ENCODE results near the gene MIEF2. TPM values are rescaled to one million over a fixed set of nuclear protein-coding genes. Genes with fewer than 3 reads are reported as not detected.

The MIEF2 gene
- total and polyA plus RNA-seq, 10 of the 15 experiments (the other 5 are each of a cell fraction or from before 2014, with no cell fraction given): 0.16 to 9.2 (median 4.1) TPM

DNA sequence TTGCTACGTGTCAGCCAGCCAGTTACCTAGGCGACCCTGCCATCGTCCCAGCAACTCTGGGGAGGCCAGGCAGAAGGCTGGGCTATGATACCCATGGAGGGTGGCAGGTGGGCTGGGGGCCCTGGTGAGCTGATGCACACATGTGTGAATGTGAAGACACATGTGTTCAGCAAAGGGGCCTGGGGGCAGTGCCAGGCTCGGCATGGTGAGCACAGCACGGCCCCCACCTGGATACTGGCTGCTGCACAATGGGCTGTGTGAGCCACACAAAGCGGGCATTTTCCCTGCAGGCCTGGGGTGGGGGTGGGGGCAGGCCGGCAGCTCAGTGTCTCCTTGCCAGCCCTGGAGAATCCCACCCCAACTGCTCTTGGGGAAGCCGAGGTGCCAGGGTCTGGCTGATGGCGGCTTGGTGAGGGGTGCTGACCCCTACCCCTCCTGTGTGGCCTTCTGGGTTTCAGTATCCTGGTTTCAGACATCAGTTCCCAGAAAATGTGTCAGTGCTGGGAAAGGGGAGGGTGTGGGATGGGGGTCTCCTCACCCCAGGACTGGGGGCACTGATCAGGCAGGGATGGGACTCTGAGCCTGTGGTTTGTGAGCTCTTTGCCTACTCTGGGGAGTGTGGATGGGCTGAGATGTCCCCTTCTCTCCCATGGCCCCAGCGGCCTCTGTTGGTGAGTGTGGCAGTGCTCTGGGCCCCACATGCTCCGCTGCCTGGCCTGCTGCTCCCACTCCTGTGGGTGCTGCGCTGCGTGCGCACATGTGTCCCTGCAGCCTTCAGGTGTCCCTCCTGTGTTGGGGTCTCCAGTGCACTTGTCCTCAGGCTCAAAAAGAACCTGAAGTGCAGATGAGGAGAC lies 29.9 kb upstream of the MIEF2 start:
- no peaks in the 10 kb centered on the region for H3K9me3 ChIP-seq (replicated peaks; ENCODE audit: control insufficient read depth, insufficient read depth, low read length)
- CTCF ChIA-PET: no interaction called here
- no peaks in the 10 kb centered on the region for H3K4me1 ChIP-seq (ENCODE audit: control insufficient read depth, insufficient read depth, low read length)
- no peak overlapping the region for H3K27ac ChIP-seq (ENCODE audit: control insufficient read depth, insufficient read depth)
- H4K20me1 ChIP-seq (ENCODE audit: control insufficient read depth, insufficient read depth): no peaks in the 10 kb centered on the region
- H3K27me3 ChIP-seq (replicated peaks in 1 of 2; ENCODE audit: control insufficient read depth in 2 of 2, insufficient read depth in 2 of 2, low read length in 1 of 2): no peaks in the 10 kb centered on the region
- H2AFZ ChIP-seq (ENCODE audit: control insufficient read depth, low read depth, low read length): no peak overlapping the region
- intact Hi-C loops (cut with micrococcal nuclease; ENCODE audit: unreplicated experiment) (no loop called here), in situ Hi-C loops (cut with MboI) (no loop called here)
- SMC1A ChIA-PET (ENCODE audit: uncharacterized antibody, unreplicated experiment): no interaction called here
- no peak overlapping the region for H3K4me3 ChIP-seq
- no peaks in the 10 kb centered on the region for H3K79me2 ChIP-seq (ENCODE audit: control insufficient read depth, insufficient read depth, low read length)
- no peak overlapping the region for H3K4me2 ChIP-seq (ENCODE audit: control insufficient read depth, insufficient read depth)
- no peak for ATAC-seq
- RAD21 ChIA-PET (ENCODE audit: unreplicated experiment): no interaction called here
- no peak overlapping the region for H3K9ac ChIP-seq (ENCODE audit: control insufficient read depth, insufficient read depth, low read length)
- no peak for DNase-seq (ENCODE audit: low read depth, low spot score)
- no TSS peak for BruUV-seq (replicated peaks)
- TF ChIP-seq CBFB (IDR thresholded peaks at IDR 0.05; ENCODE audit: low read depth) (no peak), NFYA (IDR thresholded peaks at IDR 0.05; ENCODE audit: borderline replicate concordance, low read depth, low read length) (no peak), NBN (IDR thresholded peaks at IDR 0.05) (no peak), IKZF2 (IDR thresholded peaks at IDR 0.05) (no peak), ZNF217 (IDR thresholded peaks at IDR 0.05) (no peak), CREM (IDR thresholded peaks at IDR 0.05; ENCODE audit: low read depth) (no peak), SUPT20H (IDR thresholded peaks at IDR 0.05; ENCODE audit: borderline replicate concordance, control insufficient read depth, low read depth, low read length) (no peak), ZNF207 (IDR thresholded peaks at IDR 0.05; ENCODE audit: borderline replicate concordance) (no peak), ATF7 (IDR thresholded peaks at IDR 0.05; ENCODE audit: low read depth) (no peak), SIN3A (IDR thresholded peaks at IDR 0.05; ENCODE audit: low read depth, low read length) (no peak), RELA (IDR thresholded peaks at IDR 0.05; ENCODE audit: borderline replicate concordance, partially characterized antibody) (no peak), RAD51 (IDR thresholded peaks at IDR 0.05) (no peak), SMAD1 (IDR thresholded peaks at IDR 0.05; ENCODE audit: low read depth, partially characterized antibody) (no peak)
- TF ChIP-seq, protein P1, sequence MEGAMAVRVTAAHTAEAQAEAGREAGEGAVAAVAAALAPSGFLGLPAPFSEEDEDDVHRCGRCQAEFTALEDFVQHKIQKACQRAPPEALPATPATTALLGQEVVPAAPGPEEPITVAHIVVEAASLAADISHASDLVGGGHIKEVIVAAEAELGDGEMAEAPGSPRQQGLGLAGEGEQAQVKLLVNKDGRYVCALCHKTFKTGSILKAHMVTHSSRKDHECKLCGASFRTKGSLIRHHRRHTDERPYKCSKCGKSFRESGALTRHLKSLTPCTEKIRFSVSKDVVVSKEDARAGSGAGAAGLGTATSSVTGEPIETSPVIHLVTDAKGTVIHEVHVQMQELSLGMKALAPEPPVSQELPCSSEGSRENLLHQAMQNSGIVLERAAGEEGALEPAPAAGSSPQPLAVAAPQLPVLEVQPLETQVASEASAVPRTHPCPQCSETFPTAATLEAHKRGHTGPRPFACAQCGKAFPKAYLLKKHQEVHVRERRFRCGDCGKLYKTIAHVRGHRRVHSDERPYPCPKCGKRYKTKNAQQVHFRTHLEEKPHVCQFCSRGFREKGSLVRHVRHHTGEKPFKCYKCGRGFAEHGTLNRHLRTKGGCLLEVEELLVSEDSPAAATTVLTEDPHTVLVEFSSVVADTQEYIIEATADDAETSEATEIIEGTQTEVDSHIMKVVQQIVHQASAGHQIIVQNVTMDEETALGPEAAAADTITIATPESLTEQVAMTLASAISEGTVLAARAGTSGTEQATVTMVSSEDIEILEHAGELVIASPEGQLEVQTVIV (IDR thresholded peaks at IDR 0.05; ENCODE audit: borderline replicate concordance, partially characterized antibody): no peak
- FAIRE-seq: no peak
- POLR2A ChIA-PET: no interaction called here
- no peaks in the 10 kb centered on the region for H3K36me3 ChIP-seq (ENCODE audit: control insufficient read depth in 2 of 2, insufficient read depth in 2 of 2, low read length in 1 of 2)
- 31% methylated on average over 14 of the region's 14 CpGs for WGBS (ENCODE audit: insufficient coverage, insufficient replicate concordance, low lambda C conversion rate, missing lambda C conversion rate)

Data from GM12878 (cell line).